Hindlimb muscle (tissue), 1 donor: ENCODE measurements around the gene PLTP. TPM values are rescaled to one million over a fixed set of nuclear protein-coding genes. Genes with fewer than 3 reads are reported as not detected.
"Not testable (repeated sequence)": the region's sequence is repeated elsewhere in the genome, so short reads cannot be mapped to it uniquely, and the experiment has no call there.

Experiments
- DNase-seq: peaks from one replicate; pipeline ENCODE4 v3.0.0-alpha.2; 2013
- polyA plus RNA-seq: library from polyadenylated mRNA; unstranded; fragments of 120-200 nt; gene quantifications from one replicate; pipeline ENCODE4 v1.2.1, GENCODE V29; 2013; ENCODE audit not compliant: insufficient read length

The PLTP gene
- polyA plus RNA-seq, 1 donor: 26.2 TPM

DNA sequence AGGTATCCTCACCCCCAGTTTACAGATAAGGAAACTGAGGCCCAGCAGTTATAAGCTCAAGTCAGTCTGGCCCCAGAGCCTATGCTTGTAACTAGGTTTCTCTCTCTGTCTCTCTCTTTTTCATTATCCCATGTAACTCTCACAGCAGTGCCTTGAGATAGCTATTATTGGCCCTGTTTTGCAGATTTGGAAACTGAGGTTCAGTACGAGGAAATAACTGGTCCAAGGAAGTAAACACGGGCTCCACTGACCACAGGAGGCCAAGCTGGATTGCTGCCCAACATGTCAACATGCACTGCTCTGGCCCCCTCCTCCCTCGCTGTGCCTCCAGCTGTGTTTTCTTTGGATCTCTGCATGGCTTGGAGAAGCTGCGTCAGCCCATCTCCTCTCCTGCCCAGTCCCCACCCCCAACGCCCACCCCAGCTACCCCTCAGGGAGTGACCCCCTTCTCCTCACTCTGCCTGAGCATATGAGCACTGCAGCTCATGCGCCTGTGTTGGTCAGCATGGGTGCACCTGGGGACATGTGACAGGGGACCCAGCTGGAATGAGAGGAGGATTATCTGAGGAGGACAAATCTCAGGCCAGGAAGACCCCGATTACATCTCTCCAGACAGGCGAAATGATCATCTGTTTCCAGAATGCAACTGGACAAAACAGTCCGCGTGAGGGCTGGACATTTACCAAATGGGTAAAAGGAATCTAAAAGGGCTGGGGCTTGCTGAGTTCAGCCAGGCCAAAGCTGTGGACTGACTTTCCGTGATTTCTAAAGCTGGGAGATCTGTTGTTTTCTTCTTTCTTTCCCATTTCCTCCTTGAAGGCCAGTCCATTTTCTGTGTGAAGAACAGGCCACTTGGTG, 7.8 kb upstream of the PLTP start:
- peak; percentile 70 for DNase-seq

DNA sequence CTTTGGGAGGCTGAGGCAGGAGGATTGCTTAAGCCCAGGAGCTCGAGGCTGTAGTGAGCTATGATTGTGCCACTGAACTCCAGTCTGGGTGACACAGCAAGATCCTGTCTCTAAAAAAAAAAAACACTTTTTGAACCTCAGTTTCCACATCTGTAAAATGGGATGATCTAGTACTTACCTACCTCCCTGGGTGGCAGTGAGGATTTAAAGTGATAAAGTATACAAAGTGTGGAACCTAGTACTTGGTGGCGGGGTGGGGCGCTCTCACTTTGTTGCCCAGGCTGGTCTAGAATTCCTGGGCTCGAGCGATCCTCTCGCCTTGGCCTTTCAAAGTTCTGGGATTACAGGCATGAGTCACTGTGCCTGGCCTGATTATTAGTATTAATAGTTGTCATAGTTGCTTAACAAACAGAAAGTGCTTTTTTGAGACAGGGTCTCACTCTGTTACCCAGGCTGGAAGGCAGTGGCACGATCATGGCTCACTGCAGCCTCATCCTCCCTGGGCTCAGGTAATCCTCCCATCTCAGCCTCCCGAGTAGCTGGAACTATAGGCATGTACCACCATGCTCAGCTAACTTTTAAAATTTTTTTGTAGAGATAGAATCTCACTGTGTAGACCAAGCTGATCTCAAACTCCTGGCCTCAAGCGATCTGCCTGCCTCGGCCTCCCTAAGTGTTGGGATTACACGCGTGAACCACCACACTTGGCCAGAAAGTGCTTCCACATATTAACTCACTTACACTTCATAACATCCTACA, 7.0 kb upstream of the PLTP start:
- no peak for DNase-seq

- DNase-seq: no peak
Observed at GRCh38 chr20:45918182-45918737, 6.3 kb upstream of the PLTP start.

DNA sequence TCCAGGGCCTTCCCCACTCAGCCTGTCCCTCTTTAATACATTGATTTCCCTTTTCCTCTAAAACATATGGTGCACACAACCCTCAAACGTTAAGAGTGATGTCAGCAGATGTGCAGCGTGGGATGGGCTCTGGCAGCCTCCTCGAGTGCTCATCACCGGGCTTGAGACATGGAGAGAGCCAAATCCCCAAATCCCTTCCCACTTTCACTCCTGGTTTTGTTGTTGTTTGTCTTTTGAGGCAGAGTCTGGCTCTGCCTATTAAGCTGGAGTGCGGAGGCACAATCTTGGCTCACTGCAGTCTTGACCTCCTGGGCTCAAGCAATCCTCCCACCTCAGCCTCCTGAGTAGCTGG, 5.8 kb upstream of the PLTP start:
- DNase-seq: peak; percentile 77

DNA sequence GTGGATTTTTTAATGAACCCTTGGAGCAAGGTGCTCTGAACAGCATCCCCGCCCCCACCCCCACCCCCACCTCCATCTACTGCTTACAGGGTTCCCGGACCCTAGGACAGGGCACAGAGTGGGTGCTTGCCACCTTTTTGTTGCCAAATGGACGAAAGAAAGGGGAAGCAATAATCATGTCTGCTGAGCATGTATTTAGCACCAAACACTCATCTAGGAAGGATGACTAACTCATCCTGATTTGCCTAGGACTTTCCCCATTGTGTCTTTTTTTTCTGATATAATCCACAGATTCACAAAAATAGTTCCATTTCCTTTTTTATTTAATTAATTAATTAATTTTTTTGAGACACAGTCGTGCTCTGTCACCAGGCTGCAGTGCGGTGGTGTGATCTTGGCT, 1.2 kb upstream of the PLTP start:
- no peak for DNase-seq

- DNase-seq: no peak
Observed at GRCh38 chr20:45912344-45912682, 358 bp upstream of the PLTP start.

DNA sequence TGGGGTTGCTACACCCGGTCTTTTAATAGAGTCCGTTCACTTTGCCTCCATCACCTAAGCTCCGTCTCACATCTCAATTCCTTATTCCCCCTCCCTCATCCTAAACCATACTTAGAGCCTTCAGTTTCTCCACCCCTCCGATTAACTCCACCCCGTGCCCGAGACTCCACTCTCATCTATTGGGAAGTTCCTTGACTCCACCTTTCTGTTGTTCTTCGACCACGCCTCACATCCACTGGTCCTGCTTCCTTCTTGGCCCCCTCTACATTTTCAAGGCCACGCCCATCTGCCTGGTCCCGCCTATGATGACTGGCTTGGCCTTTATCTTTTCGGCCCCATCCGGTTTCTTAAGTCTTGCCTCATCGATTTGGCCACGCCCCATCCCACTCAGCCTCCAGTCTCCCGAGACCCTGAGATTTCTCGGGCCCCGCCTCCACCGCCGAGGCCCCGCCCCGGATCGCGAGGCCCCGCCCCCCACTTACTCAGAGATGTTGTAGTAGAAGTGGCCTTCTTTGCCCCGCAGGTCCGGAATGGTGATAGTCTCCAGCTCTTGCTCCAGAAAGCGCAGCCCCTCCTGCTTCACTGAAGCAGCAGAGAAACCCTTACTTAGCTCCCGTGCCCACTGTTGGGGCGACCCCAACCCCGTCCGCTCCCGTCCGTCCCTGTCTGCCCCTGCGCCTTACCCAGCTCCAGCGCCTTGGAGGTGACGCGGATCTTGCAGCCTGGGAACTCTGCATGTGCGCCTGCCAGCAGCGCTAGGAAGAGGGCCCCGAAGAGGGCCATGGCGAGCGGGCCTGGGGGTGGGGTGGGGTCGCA, 1.1 kb downstream of the PLTP start:
- DNase-seq: peak; percentile 89

DNA sequence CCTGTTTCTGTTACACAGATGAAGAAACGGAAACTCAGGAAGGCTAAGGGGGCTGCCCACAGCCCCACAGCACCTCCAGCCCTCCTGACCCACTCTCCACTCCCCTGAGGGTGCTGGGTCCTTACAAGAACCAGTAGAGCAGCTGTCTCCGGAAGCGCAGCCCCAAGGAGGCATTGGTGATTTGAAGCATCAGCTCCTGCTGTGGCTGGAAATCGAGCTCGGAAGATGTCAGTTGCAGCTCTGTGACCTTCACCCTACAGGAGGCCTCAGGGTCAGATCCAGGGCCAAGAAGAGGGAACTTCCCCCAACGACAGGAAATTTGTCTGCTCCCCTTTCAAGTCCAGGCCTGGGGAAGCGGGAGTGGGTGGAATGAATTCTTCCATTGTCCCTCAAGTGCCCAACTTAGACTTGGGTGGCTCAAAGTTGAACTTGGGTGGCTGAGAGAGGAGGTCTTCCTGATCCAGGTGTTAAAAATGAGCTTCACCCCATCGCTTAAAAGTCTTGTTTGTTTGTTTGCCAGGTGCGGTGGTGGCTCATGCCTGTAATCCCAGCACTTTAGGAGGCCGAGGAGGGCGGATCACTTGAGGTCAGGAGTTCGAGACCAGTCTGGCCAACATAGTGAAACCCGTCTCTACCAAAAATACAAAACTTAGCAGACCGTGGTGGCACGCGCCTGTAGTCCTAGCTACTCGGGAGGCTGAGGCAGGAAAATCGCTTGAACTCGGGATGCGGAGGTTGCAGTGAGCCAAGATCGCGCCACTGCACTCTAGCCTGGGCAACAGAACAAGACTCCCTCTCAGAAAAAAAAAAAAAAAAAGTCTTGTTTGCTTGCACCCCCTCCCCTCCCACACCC, 1.9 kb downstream of the PLTP start:
- DNase-seq: no peak

GRCh38 chr20:45909336-45909808, 2.6 kb downstream of the PLTP start:
- DNase-seq: no peak

DNA sequence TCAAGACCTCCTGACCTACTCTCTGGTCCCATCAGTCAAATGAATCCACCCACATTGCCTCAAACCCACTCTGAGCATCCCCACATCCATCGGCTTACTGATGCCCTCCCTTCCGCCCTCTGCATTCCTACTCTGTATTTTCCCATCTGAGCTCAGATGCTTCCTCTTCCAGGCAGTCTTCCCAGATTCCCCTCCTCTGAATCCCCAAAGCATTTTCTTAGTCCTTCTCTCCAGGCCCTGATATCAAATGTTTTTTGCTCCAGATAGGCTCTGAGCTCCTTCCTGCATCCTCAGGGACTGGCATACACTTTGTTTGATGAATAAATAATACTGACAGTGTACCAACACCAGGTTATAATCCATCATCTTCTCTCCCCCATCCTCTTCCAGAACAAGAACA, 3.9 kb downstream of the PLTP start:
- no peak for DNase-seq

GRCh38 chr20:45907219-45907948, 4.6 kb downstream of the PLTP start:
- no peak for DNase-seq

- no peak for DNase-seq
Observed at GRCh38 chr20:45905505-45906079, 6.4 kb downstream of the PLTP start.

- DNase-seq: no peak
Observed at GRCh38 chr20:45904583-45905504, 7.1 kb downstream of the PLTP start.

DNA sequence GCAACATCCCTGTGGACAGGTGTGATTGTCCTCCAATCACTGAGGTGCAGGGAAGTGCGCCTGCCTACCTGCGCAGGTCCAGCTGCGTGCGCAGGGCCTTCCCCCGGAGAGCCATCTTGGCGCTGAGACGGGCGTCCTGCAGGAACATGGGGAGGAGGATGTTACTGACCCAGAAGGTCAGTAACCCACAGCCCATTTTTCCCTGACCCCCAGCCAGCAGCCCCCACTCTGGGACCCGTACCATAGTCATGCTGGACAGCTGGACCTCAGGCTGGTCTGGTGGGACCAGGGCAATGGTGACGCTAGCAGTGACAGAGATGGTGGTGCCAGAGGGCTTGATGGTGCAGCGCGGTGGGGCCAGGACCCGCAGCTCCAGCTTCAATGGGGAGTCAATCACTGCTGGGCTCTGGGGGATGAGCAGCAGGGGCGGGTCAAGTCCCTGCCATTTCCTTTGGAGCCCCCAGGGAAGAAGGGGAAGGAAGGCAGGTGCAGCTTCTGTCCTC, 9.7 kb downstream of the PLTP start:
- no peak for DNase-seq

GRCh38 chr20:45901332-45901731, 10.6 kb downstream of the PLTP start:
- not testable (repeated sequence) for DNase-seq

DNA sequence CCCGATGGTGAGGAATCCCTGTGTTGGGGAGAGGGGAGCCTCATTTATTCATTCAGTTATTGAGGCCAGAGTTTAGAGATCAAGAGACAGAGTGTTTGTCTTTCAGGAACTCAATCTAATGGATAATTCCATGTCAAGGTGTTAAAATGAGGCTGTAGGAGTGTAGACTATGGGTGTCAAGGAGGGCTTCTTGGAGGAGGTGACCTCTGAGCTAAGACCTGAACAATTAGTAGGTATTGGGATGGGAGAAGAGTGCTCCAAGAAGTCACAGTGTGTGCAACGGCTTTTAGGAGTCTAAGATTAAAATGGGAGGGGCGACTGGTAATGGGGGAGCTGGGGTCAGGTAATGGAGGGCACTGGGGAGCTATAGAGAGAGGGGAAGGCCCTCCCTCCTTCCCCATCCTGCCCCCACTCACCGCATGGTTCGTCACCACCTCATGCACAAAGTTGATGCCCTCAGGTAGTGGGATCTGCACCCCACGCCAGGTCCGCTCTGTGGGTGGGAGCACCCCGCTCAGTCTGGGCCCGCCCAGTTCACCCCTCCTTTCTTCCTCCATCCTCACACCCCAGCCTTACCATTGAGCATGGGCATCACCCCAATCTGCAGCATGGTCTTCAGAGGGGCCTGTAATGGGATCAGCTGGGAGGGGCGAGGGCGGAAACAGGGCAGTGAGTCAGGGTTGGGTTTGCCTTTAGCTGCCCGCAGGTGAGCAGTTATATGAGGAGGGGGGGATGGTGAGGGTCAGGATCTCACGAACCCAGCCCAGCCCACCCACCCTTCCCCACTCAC, 12.7 kb downstream of the PLTP start:
- no peak for DNase-seq

DNA sequence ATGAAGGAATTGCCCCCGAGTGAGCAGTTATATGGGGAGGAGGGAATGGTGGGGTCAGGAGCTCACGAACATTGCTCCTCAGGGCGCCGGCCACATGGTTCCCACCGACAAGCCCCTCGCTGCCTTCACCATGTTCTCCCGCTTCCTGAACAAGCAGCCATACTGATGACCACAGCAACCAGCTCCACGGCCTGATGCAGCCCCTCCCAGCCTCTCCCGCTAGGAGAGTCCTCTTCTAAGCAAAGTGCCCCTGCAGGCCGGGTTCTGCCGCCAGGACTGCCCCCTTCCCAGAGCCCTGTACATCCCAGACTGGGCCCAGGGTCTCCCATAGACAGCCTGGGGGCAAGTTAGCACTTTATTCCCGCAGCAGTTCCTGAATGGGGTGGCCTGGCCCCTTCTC, 13.7 kb downstream of the PLTP start:
- DNase-seq: no peak

DNA sequence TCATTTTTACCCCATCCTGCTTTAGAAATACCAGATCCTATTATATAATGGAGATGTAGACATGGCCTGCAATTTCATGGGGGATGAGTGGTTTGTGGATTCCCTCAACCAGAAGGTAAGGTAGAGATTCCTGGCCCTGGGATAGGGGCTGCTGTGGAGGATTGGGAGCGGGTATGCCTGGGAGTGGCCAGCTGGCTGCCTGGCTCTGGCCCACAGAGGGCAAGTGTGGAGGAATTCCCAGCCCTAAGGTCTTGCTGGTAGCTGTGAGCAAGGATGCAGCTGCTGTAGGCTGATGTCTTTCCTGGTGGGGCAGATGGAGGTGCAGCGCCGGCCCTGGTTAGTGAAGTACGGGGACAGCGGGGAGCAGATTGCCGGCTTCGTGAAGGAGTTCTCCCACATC, 14.3 kb downstream of the PLTP start:
- no peak for DNase-seq

- DNase-seq: no peak
Observed at GRCh38 chr20:45897289-45897688, 14.7 kb downstream of the PLTP start.
